T-helper 1 cell treated with Interleukin-12 subunit alpha and Interleukin-12 subunit beta and Interleukin-4 antibody, amounts not matched to agents 30 μg/mL and 1 μg/mL, for 36 hours (primary cell): ENCODE measurements around the gene ZNF341.
"Not testable (repeated sequence)": the region's sequence is repeated elsewhere in the genome, so short reads cannot be mapped to it uniquely, and the experiment has no call there.

Experiments
- H3K27ac Mint-ChIP-seq: one replicate; pipeline ENCODE4 v1.8.0; 2021; ENCODE audit warnings: mild to moderate bottlenecking, mixed read lengths
- H3K27me3 Mint-ChIP-seq: one replicate; pipeline ENCODE4 v1.8.0; 2021; ENCODE audit warnings: low read depth, mixed read lengths
- H3K36me3 Mint-ChIP-seq: one replicate; pipeline ENCODE4 v1.8.0; 2021; ENCODE audit warnings: low read depth, mixed read lengths
- H3K4me1 Mint-ChIP-seq: one replicate; pipeline ENCODE4 v1.8.0; 2021; ENCODE audit warnings: low read depth, mixed read lengths
- H3K4me3 Mint-ChIP-seq: one replicate; pipeline ENCODE4 v1.8.0; 2021; ENCODE audit warnings: mild to moderate bottlenecking, moderate library complexity, mixed read lengths
- H3K9me3 Mint-ChIP-seq: one replicate; pipeline ENCODE4 v1.8.0; 2021; ENCODE audit warnings: mixed read lengths

ZNF341 gene

DNA sequence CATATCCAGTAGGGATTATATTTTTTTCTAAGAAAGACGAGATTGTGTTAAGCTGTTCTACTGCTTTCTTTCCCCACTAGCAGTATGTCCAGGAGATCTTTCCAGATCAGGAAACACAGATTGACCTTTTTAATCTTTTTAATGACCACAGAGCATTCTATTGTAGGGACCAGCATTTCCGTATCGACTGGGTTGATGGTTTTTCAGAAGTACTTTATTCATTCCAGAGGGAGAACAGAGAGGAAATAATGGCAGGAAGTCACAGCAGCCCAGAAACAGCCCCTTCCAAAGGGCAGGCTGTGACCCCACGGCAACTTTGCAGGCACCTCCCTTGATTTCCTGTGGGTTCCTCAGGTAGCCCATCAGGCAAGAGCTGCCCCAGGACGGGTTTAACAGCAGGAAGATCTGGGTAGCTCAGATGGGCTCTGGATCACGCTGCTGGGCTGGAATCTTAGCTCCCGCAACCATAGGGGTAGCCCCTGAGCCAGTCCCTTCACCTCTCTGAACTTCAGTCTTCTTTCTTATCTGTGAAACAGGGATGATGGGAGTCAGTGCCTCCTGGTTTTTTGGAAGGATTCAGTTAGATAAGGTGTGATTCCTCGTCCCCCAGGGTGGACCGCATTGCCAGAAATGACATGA lies 55.6 kb downstream of the ZNF341 start:
- peaks cover 2% of the 10 kb centered on the region for H3K36me3 Mint-ChIP-seq
- H3K27ac Mint-ChIP-seq: peak overlapping the region; percentile 72
- no peaks in the 10 kb centered on the region for H3K9me3 Mint-ChIP-seq
- no peak overlapping the region for H3K4me3 Mint-ChIP-seq
- no peaks in the 10 kb centered on the region for H3K27me3 Mint-ChIP-seq
- peaks cover 7% of the 10 kb centered on the region for H3K4me1 Mint-ChIP-seq

DNA sequence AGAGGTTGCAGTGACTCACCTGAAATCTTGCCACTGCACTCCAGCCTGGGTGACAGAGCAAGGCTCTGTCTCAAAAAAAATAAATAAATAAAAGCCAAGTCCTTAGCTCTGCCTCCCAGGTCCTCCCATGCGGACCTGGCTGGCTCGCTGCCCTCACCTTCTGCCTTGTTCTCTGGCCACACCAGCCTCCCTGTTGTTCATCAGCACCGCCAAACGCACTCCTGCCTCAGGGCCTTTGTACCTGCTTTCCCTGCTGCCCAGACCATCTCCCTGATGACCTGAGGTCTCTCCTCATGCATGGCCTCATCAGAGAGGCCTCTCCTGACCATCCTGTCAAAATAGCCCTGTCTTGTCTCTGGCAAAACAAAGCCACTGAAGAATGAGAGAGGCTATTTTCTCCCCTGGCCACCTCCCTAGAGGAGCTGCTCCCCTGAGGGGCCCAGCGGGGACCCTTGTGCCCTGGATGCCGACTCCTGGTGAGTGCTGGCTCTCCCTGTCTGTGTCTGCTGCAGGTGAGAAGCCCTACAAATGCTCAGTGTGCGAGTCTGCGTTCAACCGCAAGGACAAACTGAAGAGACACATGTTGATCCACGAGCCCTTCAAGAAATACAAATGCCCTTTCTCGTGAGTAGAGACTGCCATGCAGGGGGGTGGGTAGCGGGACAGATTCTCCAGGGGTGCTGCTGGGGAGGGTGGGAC lies 56.7 kb downstream of the ZNF341 start:
- Mint-ChIP-seq H3K36me3 (peaks cover 2% of the 10 kb centered on the region), H3K27ac (no peak overlapping the region), H3K4me1 (peaks cover 8% of the 10 kb centered on the region), H3K9me3 (no peaks in the 10 kb centered on the region), H3K27me3 (no peaks in the 10 kb centered on the region), H3K4me3 (no peak overlapping the region)

DNA sequence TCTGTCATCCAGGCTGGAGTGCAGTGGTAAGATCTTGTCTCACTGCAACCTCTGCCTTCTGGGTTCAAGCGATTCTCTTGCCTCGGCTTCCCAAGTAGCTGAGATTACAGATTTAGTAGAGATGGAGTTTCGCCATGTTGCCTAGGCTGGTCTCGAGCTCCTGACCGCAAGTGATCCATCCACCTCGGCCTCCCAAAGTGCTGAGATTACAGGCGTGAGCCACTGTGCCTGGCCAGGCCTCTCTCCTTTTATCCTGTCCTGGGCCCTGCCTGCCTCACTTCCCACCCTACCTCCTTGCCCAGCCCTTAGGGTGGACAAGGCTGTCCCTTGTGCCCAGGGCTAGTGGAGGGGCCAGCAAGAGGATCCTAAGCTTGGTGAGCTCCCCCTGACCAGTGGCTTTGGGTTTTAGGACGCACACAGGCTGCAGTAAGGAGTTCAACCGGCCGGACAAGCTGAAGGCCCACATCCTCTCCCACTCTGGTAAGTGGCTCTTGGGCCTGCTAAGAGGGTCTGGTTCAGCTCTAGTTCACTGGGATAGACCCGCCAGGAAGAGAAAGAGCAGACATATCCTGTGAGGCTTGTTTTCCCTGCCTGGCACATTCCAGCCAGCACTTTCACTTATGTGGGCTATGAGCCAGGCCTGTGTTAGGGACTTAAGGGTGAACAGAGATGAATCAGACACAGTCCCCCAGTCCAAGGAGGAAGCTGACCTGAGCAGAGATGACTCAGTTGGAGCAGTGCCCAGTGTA lies 57.5 kb downstream of the ZNF341 start:
- Mint-ChIP-seq H3K4me3 (no peak overlapping the region), H3K4me1 (peaks cover 8% of the 10 kb centered on the region), H3K9me3 (no peaks in the 10 kb centered on the region), H3K36me3 (peaks cover 2% of the 10 kb centered on the region), H3K27ac (no peak overlapping the region), H3K27me3 (no peaks in the 10 kb centered on the region)

DNA sequence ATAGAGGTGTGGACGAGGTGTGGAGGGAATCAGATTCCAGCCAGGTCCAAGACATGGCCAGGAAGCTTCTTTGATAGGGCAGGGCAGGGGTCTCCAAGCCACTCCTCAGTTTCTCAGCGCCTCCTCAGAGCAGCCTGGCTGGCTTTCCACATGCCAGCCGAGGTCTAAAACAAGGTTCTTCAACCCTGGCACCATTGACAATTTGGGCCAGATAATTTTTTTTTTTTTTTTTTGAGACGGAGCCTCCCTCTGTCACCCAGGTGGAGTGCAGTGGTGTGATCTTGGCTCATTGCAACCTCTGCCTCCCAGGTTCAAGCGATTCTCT lies 58.0 kb downstream of the ZNF341 start:
- H3K36me3 Mint-ChIP-seq: peaks cover 2% of the 10 kb centered on the region
- H3K4me1 Mint-ChIP-seq: peaks cover 8% of the 10 kb centered on the region
- no peaks in the 10 kb centered on the region for H3K9me3 Mint-ChIP-seq
- no peaks in the 10 kb centered on the region for H3K27me3 Mint-ChIP-seq
- H3K4me3 Mint-ChIP-seq: no peak overlapping the region
- H3K27ac Mint-ChIP-seq: no peak overlapping the region

DNA sequence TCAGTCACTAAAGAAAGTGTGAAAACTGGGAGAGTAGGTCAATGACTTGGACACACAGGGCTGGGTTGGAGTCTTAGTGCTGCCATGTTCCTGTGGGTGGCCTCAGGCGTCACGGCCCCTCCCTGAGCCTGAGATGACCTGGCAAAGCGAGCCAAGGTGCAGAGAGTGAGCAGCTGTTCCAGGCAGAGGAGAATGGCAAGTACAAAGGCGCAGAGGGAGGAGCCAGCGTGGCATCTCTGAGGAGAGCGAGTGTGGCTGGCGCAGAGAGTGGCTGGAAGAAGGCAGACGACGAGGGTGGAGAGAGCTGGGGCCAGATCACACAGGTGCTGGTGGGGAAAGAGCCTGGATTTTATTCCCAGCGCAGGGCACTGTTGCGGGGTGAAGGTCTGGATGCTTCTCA lies 58.8 kb downstream of the ZNF341 start:
- H3K36me3 Mint-ChIP-seq: peaks cover 2% of the 10 kb centered on the region

DNA sequence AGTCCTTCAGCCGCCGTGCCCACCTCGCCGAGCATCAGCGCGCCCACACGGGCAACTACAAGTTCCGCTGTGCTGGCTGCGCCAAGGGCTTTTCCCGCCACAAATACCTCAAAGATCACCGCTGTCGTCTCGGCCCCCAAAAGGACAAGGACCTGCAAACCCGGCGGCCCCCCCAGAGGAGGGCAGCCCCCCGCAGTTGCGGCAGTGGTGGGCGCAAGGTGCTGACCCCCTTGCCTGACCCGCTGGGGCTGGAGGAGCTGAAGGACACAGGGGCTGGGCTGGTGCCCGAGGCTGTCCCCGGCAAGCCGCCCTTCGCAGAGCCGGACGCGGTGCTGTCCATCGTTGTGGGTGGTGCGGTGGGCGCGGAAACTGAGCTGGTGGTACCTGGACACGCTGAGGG lies 59.2 kb downstream of the ZNF341 start:
- Mint-ChIP-seq H3K4me3 (no peak overlapping the region), H3K36me3 (peaks cover 2% of the 10 kb centered on the region), H3K27me3 (no peaks in the 10 kb centered on the region), H3K4me1 (peaks cover 8% of the 10 kb centered on the region), H3K9me3 (no peaks in the 10 kb centered on the region), H3K27ac (no peak overlapping the region)

More for the DNA sequence above, 58.8 kb downstream of the ZNF341 start:
- Mint-ChIP-seq H3K4me1 (peaks cover 8% of the 10 kb centered on the region), H3K27ac (no peak overlapping the region), H3K27me3 (no peaks in the 10 kb centered on the region), H3K4me3 (no peak overlapping the region), H3K9me3 (no peaks in the 10 kb centered on the region)

DNA sequence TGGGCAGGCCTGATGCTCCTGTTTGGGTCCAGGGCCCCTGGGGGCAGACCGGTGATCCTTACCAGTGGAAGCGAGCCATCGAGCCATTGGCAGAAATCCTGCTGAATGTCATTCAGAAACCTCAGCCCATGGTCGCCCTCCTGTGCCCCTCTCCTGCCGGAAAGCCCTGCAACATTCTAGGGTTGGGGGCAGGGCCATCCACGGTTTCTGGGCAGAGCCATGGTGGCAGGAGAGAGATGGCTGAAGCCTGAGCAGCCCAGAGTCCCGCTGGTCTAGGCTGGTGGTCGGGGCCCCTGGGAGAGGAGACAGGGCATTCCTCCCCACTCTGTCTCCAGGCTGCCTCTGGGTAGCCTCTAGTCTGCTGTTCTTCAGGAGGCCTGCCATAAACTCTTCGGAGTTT lies 59.7 kb downstream of the ZNF341 start:
- Mint-ChIP-seq H3K36me3 (peaks cover 2% of the 10 kb centered on the region), H3K27me3 (no peaks in the 10 kb centered on the region), H3K9me3 (no peaks in the 10 kb centered on the region), H3K4me1 (peaks cover 8% of the 10 kb centered on the region), H3K27ac (no peak overlapping the region), H3K4me3 (no peak overlapping the region)

DNA sequence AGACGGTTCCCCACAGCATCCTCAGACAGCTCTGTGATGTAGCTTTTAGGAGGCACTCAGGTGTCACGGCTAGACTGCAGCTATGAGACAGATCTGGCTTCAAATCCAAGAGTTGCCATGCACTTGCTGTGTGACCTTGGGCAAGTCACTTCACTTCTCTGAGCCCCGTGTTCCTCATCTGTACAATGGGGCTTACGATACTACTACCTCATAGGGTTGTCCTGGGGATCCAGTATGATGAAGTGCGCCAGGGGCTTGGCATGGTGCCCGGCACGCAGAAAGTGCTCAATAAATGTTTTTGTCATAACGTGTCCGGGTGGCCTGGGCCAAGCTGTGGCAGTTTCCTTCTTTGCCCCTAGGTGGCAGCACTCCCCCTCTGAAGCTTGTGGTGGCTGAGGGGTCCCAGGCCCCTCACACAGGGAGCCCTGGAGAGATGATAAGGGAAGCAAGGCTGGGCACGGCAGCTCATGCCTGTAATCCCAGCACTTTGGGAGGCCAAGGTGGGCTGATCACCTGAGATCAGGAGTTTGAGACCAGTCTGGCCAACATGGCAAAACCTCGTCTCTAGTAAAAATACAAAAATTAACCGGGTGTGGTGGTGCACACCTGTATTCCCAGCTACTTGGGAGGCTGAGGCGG lies 60.3 kb downstream of the ZNF341 start:
- Mint-ChIP-seq H3K4me3 (no peak overlapping the region), H3K36me3 (peaks cover 2% of the 10 kb centered on the region), H3K27me3 (no peaks in the 10 kb centered on the region), H3K9me3 (no peaks in the 10 kb centered on the region), H3K4me1 (peaks cover 6% of the 10 kb centered on the region), H3K27ac (no peak overlapping the region)

DNA sequence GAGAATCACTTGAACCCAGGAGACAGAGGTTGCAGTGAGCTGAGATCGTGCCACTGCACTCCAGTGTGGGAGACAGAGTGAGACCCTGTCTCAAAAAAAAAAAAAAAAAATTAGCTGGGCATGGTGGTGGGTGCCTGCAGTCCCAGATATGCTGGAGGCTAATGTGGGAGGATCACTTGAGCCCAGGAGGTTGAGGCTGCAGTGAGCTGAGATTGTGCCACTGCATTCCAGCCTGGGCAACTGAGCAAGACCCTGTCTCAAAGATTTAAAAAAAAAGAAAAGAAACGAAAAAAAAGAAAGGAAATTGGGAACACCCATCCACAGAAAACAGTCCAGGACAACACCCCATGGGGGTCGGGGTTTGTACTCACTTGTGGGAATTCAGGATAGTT lies 60.8 kb downstream of the ZNF341 start:
- H3K4me3 Mint-ChIP-seq, H3K27me3 Mint-ChIP-seq, H3K4me1 Mint-ChIP-seq, H3K36me3 Mint-ChIP-seq, H3K9me3 Mint-ChIP-seq, H3K27ac Mint-ChIP-seq: not testable (repeated sequence)

DNA sequence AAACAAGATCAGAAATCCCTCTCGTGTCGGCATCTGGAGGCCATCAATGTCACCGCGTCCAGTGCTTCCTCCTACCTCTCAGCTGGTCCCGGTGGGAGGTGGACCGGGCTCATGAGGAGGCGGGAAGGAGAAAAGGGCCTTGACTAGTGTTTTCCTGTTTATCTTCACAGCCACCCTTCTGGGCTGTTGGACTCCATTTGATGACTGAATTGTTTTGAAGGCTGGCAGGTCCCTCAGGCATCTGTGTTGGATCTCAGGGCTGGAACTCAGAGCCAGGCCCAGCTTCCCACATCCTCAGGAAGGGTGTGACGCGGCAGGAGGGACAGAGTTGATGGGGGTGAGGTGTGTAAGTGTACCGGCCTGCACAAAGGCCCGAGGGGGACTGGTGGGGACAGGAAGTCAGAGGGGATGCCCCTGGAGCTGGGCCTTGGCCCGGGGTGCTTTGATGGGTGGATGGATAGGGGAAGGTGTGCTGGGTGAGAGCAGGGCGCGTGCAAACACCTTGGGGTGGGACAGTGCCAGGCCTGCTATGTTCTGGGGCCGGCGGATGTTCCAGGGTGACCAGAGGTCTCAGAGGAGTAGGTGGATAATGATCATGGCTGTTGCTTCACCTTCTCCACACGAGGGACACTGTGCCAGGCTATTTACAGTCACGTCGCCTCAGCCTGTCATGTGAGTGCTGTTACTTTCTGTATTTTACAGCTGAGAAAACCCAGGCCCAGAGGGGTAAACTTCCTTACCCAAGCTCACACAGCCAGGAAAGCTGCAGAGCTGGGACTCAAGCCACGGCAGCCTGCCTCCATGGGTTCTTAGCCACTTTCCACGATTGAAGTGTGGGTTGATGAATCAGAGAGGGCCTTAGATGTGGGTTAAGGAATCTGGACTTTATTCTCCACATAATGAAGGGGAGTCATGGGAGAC lies 61.5 kb downstream of the ZNF341 start:
- H3K27me3 Mint-ChIP-seq: no peaks in the 10 kb centered on the region
- peaks cover 2% of the 10 kb centered on the region for H3K4me1 Mint-ChIP-seq
- H3K27ac Mint-ChIP-seq: peak overlapping the region; percentile 42
- no peak overlapping the region for H3K4me3 Mint-ChIP-seq
- no peaks in the 10 kb centered on the region for H3K9me3 Mint-ChIP-seq
- H3K36me3 Mint-ChIP-seq: peaks cover 2% of the 10 kb centered on the region

DNA sequence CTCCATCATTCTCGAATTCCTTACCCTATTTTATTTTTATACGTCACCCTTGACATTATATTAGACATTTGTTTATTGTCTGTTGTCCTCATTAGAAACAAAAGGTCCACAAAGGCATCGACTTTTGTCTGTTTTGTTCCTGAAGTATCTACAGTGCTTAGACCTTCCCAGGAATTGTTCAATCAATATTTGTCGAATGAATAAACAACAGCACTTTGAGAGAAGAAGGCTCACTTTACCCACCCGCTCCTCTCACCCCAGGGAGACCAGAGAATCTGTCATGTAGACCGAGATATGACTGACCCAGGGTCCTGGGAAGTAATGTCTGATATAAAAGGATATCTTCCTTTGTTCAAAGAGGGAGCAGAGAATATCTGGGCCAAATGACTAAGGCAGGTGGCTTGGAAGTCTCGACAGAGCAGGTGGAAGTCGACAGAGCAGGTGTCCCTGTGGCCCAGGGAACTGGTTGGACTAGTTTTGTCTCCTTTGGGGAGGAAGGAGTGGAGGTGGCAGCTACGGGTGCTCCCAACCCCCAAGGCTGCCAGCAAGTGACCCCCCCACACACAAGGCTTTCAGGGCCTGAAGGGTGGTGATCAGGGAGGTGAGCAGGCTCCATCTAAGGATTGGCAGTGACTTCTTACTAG lies 64.6 kb downstream of the ZNF341 start:
- Mint-ChIP-seq H3K4me3 (no peak overlapping the region), H3K27ac (no peak overlapping the region), H3K27me3 (no peaks in the 10 kb centered on the region), H3K36me3 (no peaks in the 10 kb centered on the region), H3K9me3 (no peaks in the 10 kb centered on the region), H3K4me1 (peaks cover 2% of the 10 kb centered on the region)

DNA sequence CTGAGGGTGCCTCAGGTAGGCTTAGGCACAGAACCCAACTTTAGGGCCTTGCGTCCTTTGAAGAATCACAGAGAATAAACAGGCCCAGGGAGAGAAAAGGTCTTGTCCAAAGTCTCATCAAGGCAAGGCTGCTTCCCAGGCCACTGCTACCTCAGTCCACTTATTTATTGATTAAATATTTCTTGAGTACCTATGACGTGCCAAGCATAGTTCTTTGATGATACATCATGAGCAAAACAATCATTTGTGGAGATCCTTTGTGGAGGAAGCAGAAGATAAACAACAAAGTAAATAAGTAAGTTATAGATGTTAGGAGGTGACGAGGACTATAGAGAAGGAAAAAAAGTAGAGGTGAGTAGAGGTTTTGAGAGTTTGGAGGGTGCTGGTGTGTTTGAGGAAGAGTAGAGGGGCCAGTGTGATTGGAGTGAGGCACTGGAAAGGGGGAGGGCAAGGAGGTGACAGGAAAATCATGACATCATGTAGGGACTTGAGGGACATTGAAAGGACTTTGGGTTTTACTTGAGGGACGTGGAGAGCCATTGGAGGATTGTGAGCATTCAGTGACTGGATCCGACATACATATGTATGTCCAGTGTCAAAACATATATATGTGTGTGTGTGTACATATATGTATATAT lies 65.2 kb downstream of the ZNF341 start:
- Mint-ChIP-seq H3K4me3 (no peak overlapping the region), H3K27me3 (no peaks in the 10 kb centered on the region), H3K27ac (no peak overlapping the region), H3K9me3 (no peaks in the 10 kb centered on the region), H3K4me1 (peaks cover 2% of the 10 kb centered on the region), H3K36me3 (no peaks in the 10 kb centered on the region)

DNA sequence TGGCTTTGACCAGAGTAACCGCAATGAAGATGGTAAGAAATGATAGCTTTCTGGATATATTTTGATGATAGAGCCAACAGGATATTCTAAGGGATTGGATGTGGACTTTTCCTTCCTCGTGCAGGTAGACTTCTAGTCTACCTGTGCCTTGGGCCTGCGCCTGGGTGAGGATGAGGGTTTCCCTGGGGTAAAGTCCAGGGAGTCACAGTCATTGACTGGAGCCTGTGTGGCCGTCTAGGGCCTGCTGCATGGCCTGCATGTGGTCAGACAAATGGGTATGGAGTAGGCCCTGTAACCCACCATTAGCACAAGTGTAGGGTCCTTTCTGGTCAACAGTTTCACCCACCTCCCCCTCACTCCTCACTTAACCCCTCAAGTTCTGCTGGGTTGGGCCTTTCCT lies 66.6 kb downstream of the ZNF341 start:
- Mint-ChIP-seq H3K36me3 (no peaks in the 10 kb centered on the region), H3K9me3 (no peaks in the 10 kb centered on the region), H3K27me3 (no peaks in the 10 kb centered on the region), H3K4me1 (no peaks in the 10 kb centered on the region), H3K4me3 (no peak overlapping the region), H3K27ac (no peak overlapping the region)
